MCF 10A (cell line): ENCODE results near the gene LIM2. TPM values are rescaled to one million over a fixed set of nuclear protein-coding genes. Genes with fewer than 3 reads are reported as not detected.

ENCODE experiments used
- BruUV-seq: library from RNA; stranded (reverse); fragments of 400-500 nt; replicated peaks from 2 replicates; lab custom pipeline; 2021; lab: Mats Ljungman, UMichigan
- CTCF ChIA-PET: fragments of 300-600 bp; sonication (Branson Sonifier 250); formaldehyde crosslinking; extraction: SDS; loops from one replicate; lab custom pipeline; 2021; ENCODE audit warnings: antibody characterized with exemption, inconsistent platforms; lab: Yijun Ruan, JAX
- POLR2A ChIA-PET: fragments of 300-600, 350-650 bp; sonication (Branson Sonifier 250); formaldehyde crosslinking; extraction: SDS; loops from one replicate; lab custom pipeline; 2020; ENCODE audit warnings: antibody characterized with exemption, inconsistent platforms; lab: Yijun Ruan, JAX
- DNase-seq: peaks from one replicate; pipeline ENCODE4 v3.0.0-alpha.2; 2018; ENCODE audit not compliant: unreplicated experiment
- H3K27ac Mint-ChIP-seq: one replicate; pipeline ENCODE4 v1.8.0; 2022; ENCODE audit warnings: mild to moderate bottlenecking, low read depth, mixed read lengths; ENCODE audit not compliant: unreplicated experiment
- H3K27me3 Mint-ChIP-seq: one replicate; pipeline ENCODE4 v1.8.0; 2022; ENCODE audit warnings: mixed read lengths; ENCODE audit not compliant: insufficient read depth, unreplicated experiment
- H3K36me3 Mint-ChIP-seq: one replicate; pipeline ENCODE4 v1.8.0; 2022; ENCODE audit warnings: mild to moderate bottlenecking, moderate library complexity, mixed read lengths; ENCODE audit not compliant: insufficient read depth, unreplicated experiment
- H3K4me1 Mint-ChIP-seq: one replicate; pipeline ENCODE4 v1.8.0; 2022; ENCODE audit warnings: mixed read lengths; ENCODE audit not compliant: insufficient read depth, unreplicated experiment
- H3K4me3 Mint-ChIP-seq: one replicate; pipeline ENCODE4 v1.8.0; 2022; ENCODE audit warnings: mild to moderate bottlenecking, moderate library complexity, mixed read lengths; ENCODE audit not compliant: unreplicated experiment
- H3K9me3 Mint-ChIP-seq: one replicate; pipeline ENCODE4 v1.8.0; 2022; ENCODE audit warnings: mixed read lengths; ENCODE audit not compliant: unreplicated experiment
- intact Hi-C: fragments of 100-400 bp; cut with micrococcal nuclease; formaldehyde crosslinking; loops from 2 replicates; pipeline ENCODE4 v1.14.1; 2022
- total RNA-seq: library from RNA; stranded (reverse); gene quantifications from 2 replicates; pipeline ENCODE4 v1.2.3, GENCODE V29; 2022
- TF ChIP-seq, protein P1 (sequence below): fragments of 200-600 bp; IDR thresholded peaks from one replicate; pipeline ENCODE4 v1.8.0; 2022; ENCODE audit warnings: antibody characterized with exemption, mild to moderate bottlenecking; ENCODE audit not compliant: unreplicated experiment

LIM2 gene
- total RNA-seq, 1 experiment from 2014 or later: not detected

GRCh38 chr19:51342631-51343569 lies 44.9 kb downstream of the LIM2 start:
- no peaks in the 10 kb centered on the region for H3K27me3 Mint-ChIP-seq
- ChIA-PET POLR2A (interaction anchor here (1.0 to 2.0 kb wide), 2 partner anchors 12 to 16 kb away, joined by 4 to 5 read pairs; no protein-coding TSS in a partner anchor), CTCF (interaction anchor here (0.6 kb wide), 1 partner anchor 651 kb away, joined by 3 read pairs; no protein-coding TSS in a partner anchor)
- intact Hi-C loops: no loop called here
- no TSS peak for BruUV-seq
- H3K27ac Mint-ChIP-seq: peak overlapping the region; percentile 65
- no peak overlapping the region for H3K4me3 Mint-ChIP-seq
- DNase-seq: no peak
- H3K9me3 Mint-ChIP-seq: no peaks in the 10 kb centered on the region
- peaks cover 11% of the 10 kb centered on the region for H3K4me1 Mint-ChIP-seq
- TF ChIP-seq, protein P1, sequence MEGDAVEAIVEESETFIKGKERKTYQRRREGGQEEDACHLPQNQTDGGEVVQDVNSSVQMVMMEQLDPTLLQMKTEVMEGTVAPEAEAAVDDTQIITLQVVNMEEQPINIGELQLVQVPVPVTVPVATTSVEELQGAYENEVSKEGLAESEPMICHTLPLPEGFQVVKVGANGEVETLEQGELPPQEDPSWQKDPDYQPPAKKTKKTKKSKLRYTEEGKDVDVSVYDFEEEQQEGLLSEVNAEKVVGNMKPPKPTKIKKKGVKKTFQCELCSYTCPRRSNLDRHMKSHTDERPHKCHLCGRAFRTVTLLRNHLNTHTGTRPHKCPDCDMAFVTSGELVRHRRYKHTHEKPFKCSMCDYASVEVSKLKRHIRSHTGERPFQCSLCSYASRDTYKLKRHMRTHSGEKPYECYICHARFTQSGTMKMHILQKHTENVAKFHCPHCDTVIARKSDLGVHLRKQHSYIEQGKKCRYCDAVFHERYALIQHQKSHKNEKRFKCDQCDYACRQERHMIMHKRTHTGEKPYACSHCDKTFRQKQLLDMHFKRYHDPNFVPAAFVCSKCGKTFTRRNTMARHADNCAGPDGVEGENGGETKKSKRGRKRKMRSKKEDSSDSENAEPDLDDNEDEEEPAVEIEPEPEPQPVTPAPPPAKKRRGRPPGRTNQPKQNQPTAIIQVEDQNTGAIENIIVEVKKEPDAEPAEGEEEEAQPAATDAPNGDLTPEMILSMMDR: no peak
- peaks cover 6% of the 10 kb centered on the region for H3K36me3 Mint-ChIP-seq

DNA sequence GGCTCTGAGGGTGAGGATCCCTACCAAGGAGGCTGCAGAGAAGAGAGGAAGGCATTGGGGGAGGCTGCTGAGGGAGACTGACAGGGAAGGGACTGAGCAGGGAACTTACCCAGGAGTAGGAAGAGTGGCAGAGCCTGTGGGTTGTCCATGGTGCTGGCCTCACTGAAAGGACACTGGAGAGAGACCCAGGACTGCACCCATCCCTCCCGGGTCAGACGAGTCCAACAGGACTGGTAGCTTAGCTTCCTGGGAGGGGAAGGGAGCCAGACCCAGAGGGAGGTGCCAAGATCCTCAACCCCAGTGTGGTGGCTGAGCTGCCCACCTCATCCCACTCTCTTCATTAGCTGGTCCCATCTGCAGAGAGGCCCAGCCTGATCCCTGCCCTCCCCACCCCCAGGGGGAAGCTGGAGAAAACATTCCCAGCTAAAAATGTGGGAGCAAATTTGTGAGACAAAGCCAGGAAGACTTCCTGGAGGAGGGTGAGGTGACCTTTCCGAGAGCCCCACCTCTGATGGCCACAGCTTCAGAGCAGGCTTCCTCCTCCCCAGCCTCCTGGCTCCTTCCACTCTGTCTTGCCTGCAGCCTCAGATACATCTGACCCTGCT lies 45.7 kb downstream of the LIM2 start, which contains the start of gene VSIG10L:
VSIG10L (minus strand) TSS at position 164 of the 605 bp plus-strand sequence; CDS start at position 149, 15 bp downstream.
- Mint-ChIP-seq H3K36me3 (peaks cover 6% of the 10 kb centered on the region), H3K9me3 (no peaks in the 10 kb centered on the region), H3K27ac (peak within 1 kb of the TSS; percentile 65), H3K27me3 (no peaks in the 10 kb centered on the region), H3K4me1 (peaks cover 11% of the 10 kb centered on the region), H3K4me3 (peak within 1 kb of the TSS; percentile 76)
- DNase-seq: no peak
- TF ChIP-seq, protein P1: no peak
- ChIA-PET POLR2A (interaction anchor here (0.8 to 3.1 kb wide), 3 partner anchors 17 to 25 kb away, joined by 4 to 20 read pairs (median 8); no protein-coding TSS in a partner anchor), CTCF (interaction anchor here (0.6 to 1.1 kb wide), 3 partner anchors 16 to 651 kb away, joined by 3 read pairs; no protein-coding TSS in a partner anchor)
- intact Hi-C loops: no loop called here
- no TSS peak for BruUV-seq

GRCh38 chr19:51341066-51341465 lies 46.7 kb downstream of the LIM2 start:
- Mint-ChIP-seq H3K27me3 (no peaks in the 10 kb centered on the region), H3K4me3 (peak overlapping the region; percentile 76), H3K27ac (no peak overlapping the region), H3K36me3 (no peaks in the 10 kb centered on the region), H3K9me3 (no peaks in the 10 kb centered on the region), H3K4me1 (peaks cover 11% of the 10 kb centered on the region)
- TF ChIP-seq, protein P1: no peak
- DNase-seq: no peak
- no TSS peak for BruUV-seq
- intact Hi-C loops: no loop called here
- ChIA-PET CTCF (interaction anchor here (0.8 to 2.6 kb wide), 4 partner anchors 16 to 342 kb away, joined by 3 to 18 read pairs (median 3); partner anchors contain the start of gene ETFB), POLR2A (interaction anchor here (0.6 to 3.1 kb wide), 4 partner anchors 18 to 254 kb away, joined by 3 to 20 read pairs (median 6); no protein-coding TSS in a partner anchor)
